OCI-LY3 (cell line): ENCODE data around the gene PHLDB3.

Experiments
- EZH2phosphoT487 ChIP-seq: fragments of 200-600 bp; shearing (Covaris generic); IDR thresholded peaks from 2 replicates; pipeline ENCODE4 v1.6.1; 2018; ENCODE audit warnings: antibody characterized with exemption, mixed run types, low read depth
- TF ChIP-seq, protein P1 (sequence below): fragments of 200-600, 300-600 bp; sonication (generic); IDR thresholded peaks from 2 replicates; pipeline ENCODE4 v1.5.1; 2014; ENCODE audit warnings: antibody characterized with exemption, low read length, low read depth

DNA sequence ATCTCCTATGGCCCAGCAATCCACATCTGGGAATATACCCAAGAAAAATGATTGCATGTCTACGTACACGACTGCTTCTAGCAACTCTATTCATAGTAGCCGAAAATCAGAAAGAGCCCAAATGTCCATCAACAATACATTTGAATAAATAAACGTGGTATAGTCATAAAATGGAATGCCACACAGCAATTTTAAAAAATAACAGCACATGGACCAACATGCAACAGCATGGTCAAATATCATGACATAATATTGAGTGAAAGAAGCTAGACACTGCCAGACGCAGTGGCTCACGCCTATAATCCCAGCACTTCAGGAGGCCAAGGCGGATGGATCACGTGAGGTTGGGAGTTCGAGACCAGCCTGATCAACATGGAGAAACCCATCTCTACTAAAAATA lies 73.6 kb downstream of the PHLDB3 start:
- TF ChIP-seq, protein P1, sequence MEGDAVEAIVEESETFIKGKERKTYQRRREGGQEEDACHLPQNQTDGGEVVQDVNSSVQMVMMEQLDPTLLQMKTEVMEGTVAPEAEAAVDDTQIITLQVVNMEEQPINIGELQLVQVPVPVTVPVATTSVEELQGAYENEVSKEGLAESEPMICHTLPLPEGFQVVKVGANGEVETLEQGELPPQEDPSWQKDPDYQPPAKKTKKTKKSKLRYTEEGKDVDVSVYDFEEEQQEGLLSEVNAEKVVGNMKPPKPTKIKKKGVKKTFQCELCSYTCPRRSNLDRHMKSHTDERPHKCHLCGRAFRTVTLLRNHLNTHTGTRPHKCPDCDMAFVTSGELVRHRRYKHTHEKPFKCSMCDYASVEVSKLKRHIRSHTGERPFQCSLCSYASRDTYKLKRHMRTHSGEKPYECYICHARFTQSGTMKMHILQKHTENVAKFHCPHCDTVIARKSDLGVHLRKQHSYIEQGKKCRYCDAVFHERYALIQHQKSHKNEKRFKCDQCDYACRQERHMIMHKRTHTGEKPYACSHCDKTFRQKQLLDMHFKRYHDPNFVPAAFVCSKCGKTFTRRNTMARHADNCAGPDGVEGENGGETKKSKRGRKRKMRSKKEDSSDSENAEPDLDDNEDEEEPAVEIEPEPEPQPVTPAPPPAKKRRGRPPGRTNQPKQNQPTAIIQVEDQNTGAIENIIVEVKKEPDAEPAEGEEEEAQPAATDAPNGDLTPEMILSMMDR = no peak
- TF ChIP-seq EZH2phosphoT487 = no peak
